HG03520 (cell line): Measurements from ENCODE around the gene ACADL.

Source experiments
- ATAC-seq: cut with Tn5 transposase; IDR thresholded peaks from one replicate; pipeline ENCODE4 v1.9.1; 2021; ENCODE audit warnings: mild to moderate bottlenecking, moderate library complexity; ENCODE audit not compliant: unreplicated experiment

ACADL gene

GRCh38 chr2:210170446-210171303, 54.6 kb downstream of the ACADL start:
- ATAC-seq = peak; percentile 68

- no peak for ATAC-seq
These were observed 55.1 kb downstream of the ACADL start for GRCh38 chr2:210170196-210170445.

- peak; percentile 33 for ATAC-seq
These were observed 55.6 kb downstream of the ACADL start for GRCh38 chr2:210169516-210170195.

- ATAC-seq = no peak
These were observed 58.0 kb downstream of the ACADL start for GRCh38 chr2:210167227-210167626.

- ATAC-seq = no peak
These were observed 62.7 kb downstream of the ACADL start for GRCh38 chr2:210162466-210163124.

GRCh38 chr2:210159059-210159458, 66.2 kb downstream of the ACADL start:
- ATAC-seq = no peak

GRCh38 chr2:210158236-210158635, 67.0 kb downstream of the ACADL start:
- ATAC-seq = no peak

GRCh38 chr2:210157526-210157925, 67.7 kb downstream of the ACADL start:
- ATAC-seq = no peak

GRCh38 chr2:210147614-210148013, 77.6 kb downstream of the ACADL start:
- ATAC-seq = no peak
